NCI-H146 treated with DMSO at 0.1 percent for 48 hours (cell line): ENCODE measurements around the gene CCDC152.
"Not testable (repeated sequence)": the region's sequence is repeated elsewhere in the genome, so short reads cannot be mapped to it uniquely, and the experiment has no call there.

Experiments used
- DNase-seq: peaks from one replicate; lab custom pipeline; 2025; ENCODE audit not compliant: unreplicated experiment; lab: John Stamatoyannopoulos, UW

CCDC152 gene, protein sequence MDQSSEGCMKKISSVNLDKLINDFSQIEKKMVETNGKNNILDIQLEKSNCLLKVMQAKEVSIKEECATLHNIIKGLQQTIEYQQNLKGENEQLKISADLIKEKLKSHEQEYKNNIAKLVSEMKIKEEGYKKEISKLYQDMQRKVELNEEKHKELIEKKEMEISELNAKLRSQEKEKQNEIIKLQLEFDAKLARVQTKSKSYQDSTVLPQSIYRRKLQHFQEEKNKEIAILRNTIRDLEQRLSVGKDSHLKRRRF

DNA sequence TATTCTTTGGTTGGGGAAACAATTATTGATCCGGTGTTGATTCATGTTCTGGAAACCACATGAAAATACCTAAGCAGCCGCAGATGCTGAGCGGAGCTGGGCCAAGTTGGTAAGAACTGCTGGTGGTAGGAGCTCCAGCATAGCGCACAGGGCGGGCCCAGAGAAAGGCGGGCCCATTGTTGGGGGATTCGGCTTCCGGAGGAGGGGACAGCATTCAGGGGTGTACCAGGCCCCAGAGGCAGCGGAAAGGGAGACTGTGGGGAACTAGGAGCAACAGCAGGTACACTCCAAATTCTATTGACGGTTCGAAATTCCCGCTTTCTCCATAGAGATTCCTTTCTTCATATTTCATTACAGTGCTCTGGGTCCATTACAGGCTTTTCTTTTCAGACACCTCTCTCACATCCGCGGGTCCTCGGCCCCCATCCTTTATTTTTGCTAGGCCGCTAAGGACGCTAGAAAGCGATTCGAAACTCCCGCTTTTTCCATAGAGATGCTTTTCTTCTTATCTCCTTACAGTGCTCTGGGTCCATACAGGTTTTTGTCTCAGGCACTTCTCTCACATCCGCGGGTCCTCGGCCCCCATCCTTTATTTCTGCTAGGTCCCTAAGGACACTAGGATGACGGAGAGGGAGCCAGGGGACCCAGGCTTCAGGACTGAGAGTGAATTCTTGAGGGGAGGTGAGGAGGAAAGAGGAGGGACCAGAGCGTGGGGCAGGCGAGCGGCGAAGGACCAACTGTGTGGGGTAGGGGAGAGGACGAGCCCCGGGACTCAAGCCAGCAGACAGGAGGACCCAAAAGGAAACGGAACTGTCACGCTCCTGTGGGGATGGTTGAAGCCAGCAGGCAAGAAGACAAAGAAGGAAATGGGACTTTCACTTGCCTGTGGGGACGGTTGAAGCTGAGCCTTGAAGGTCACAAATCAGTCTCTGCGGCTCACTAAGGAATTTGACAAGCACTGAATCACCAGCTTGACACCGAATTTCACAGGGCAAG, at the start of gene CCDC152:
Gene CCDC152 (plus strand): TSS at position 213 of the 996 bp plus-strand sequence. CDS start 2,304 bp downstream, outside the sequence.
- peak; percentile 66 for DNase-seq

- DNase-seq = no peak
Observed at GRCh38 chr5:42715785-42716184, 40.8 kb upstream of the CCDC152 start.

DNA sequence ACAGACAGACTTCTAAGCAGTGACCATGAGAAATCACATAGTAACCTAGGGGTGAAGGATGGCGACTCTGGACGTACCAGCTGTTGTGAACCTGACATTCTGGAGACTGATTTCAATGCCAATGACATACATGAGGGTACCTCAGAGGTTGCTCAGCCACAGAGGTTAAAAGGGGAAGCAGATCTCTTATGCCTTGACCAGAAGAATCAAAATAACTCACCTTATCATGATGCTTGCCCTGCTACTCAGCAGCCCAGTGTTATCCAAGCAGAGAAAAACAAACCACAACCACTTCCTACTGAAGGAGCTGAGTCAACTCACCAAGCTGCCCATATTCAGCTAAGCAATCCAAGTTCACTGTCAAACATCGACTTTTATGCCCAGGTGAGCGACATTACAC, 38.0 kb upstream of the CCDC152 start:
- DNase-seq = no peak

GRCh38 chr5:42719034-42719433, 37.6 kb upstream of the CCDC152 start:
- DNase-seq = no peak

DNA sequence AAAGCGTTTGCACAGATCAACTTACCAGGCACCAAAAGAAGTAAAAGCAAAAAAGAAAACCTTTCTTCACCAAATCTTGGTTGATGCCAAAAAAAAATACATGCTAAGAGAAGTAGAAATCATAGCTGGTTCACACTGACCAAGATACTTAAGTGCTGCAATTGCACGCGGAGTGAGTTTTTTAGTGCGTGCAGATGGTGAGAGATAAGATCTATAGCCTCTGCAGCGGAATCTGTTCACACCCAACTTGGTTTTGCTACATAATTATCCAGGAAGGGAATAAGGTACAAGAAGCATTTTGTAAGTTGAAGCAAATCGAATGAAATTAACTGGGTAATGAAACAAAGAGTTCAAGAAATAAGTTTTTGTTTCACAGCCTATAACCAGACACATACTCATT, 36.4 kb upstream of the CCDC152 start:
- no peak for DNase-seq

- no peak for DNase-seq
Observed at GRCh38 chr5:42721484-42721883, 35.1 kb upstream of the CCDC152 start.

DNA sequence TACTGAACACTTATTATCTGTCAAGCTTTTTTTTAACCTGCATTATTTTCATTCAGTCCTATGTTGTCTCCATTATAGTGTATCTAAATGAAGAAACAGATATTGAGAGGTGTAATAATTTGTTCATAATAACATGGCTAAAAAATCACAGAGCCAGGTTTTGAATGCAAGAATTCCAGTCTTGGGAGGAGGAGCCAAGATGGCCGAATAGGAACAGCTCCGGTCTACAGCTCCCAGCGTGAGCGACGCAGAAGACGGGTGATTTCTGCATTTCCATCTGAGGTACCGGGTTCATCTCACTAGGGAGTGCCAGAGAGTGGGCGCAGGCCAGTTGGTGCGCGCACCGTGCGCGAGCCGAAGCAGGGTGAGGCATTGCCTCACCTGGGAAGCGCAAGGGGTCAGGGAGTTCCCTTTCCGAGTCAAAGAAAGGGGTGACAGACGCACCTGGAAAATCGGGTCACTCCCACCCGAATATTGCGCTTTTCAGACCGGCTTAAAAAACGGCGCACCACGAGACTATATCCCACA, 22.0 kb upstream of the CCDC152 start:
- not testable (repeated sequence) for DNase-seq

- no peak for DNase-seq
Observed at GRCh38 chr5:42740920-42741319, 15.7 kb upstream of the CCDC152 start.

GRCh38 chr5:42745426-42745825, 11.2 kb upstream of the CCDC152 start:
- DNase-seq = no peak

DNA sequence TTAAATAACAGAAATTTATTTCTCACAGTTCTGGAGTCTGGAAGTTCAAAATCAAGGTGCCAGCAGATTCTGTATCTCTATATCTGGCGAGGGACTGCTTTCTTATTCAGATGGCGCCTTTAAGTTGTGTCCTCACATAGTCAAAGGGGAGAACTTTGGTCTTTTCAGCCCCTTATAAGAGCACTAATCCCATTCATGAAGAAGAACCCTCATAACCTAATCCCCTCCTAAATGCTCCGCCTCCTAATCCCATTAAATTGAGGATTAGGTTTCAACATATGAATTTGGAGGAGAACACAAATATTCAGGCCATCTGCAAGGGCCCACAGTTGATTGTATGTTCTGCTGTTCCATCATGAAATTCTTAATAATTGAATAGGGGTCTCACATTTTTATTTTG, 10.8 kb upstream of the CCDC152 start:
- no peak for DNase-seq

GRCh38 chr5:42749020-42749419, 7.6 kb upstream of the CCDC152 start:
- no peak for DNase-seq

- no peak for DNase-seq
Observed at GRCh38 chr5:42750507-42750906, 6.1 kb upstream of the CCDC152 start.

- DNase-seq = no peak
Observed at GRCh38 chr5:42751044-42751443, 5.6 kb upstream of the CCDC152 start.

DNA sequence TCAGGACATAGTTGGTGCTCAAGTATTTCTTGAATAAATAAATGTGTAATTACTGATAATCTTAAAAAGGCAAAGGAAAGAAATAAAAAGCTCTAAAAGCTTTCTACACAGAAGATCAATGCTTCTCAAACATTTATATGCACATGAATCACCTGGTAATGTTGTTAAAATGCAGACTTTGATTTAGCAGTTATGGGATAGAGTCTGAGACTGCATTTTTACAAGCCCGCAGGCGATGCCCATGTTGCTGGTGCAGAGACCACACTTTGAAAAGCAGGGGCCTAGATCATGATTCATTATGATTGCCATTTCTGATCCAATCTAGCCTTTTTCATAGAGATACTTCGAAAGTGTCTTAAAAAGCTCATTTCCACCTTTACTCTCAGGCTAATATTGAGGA, 3.5 kb upstream of the CCDC152 start:
- DNase-seq = no peak

DNA sequence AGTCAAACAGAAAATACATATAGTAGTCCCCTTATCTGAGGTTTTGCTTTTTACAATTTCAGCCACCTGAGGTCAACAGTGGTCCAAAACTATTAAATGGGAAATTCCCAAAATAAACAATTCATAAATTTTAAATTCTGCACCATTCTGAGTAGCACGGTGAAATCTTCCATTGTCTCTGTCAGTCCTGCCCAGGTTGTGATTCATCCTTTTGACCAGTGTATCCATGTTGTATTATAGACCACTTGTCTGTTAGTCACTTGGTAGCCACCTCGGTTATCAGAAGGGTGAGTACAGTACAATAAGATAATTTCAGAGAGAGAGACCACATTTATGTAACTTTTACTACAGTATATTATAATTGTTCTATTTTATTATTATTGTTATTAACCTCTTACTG, 2.8 kb downstream of the CCDC152 start:
- no peak for DNase-seq

DNA sequence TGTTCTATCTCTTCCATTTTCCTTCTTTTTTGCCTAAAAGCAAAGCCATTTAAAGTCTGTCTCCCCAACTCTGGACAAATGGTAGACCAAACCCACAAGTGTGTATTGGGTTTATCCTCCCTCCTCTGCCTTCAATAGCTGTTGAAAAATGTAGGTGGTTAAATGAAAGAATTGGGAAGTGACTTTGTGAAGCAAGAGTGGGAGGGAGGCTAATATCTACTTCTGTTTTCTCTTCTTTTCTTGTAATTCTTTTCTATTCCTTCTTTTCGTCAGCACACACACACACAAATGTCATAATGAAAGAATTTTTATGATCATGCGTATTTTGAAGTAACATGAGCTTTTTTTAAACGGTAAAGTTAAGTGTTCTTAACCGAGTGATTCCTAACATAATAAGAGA, 3.8 kb downstream of the CCDC152 start:
- DNase-seq = no peak

- no peak for DNase-seq
Observed at GRCh38 chr5:42761791-42762190, 5.2 kb downstream of the CCDC152 start.

DNA sequence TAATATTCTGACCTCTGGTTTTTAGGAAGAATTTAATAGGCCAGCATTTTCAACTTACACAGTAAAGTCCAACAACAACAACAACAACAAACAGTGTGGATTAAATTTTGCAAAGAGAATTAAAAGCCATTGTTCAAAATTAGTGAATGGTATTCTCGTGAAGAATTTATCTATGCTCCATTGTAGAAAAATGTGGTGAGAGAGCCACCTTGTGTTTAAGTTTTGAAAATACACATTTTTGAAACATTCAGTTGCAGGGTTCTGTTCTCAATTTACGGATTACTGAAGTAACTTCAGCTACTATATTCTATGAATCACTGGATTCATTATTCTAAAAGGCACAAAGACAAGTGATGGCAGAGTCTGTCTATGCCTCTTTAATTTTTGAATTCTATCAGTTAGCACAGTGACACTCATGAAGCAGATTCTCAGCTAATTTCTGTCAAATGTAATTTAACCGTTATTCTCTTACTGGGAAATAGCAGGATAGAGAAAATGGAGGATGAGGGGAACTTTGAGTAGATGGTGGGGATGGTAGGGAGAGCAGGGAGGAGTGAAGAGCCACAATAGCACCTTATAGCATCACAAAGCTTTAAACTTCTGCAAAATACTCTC, 11.0 kb downstream of the CCDC152 start:
- peak; percentile 19 for DNase-seq

- no peak for DNase-seq
Observed at GRCh38 chr5:42768106-42768504, 11.5 kb downstream of the CCDC152 start.

DNA sequence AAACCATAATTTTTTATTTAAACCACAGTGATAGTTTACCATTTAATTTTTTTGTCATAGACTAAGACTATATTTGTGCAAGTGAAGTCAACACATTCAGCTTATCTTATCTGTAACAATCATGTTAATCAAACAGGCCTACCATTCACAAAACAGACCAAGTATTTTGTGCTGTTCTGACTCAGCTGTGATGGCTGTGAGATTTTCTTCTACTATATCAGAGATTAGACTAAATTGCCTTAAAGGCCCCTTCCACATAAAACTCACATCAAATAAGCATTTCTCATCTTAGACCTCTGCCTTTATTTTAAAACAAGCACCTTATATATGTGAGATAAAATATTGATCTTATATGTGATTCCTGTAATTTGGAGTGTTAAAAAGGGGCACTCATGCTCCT, 13.4 kb downstream of the CCDC152 start:
- DNase-seq = no peak

DNA sequence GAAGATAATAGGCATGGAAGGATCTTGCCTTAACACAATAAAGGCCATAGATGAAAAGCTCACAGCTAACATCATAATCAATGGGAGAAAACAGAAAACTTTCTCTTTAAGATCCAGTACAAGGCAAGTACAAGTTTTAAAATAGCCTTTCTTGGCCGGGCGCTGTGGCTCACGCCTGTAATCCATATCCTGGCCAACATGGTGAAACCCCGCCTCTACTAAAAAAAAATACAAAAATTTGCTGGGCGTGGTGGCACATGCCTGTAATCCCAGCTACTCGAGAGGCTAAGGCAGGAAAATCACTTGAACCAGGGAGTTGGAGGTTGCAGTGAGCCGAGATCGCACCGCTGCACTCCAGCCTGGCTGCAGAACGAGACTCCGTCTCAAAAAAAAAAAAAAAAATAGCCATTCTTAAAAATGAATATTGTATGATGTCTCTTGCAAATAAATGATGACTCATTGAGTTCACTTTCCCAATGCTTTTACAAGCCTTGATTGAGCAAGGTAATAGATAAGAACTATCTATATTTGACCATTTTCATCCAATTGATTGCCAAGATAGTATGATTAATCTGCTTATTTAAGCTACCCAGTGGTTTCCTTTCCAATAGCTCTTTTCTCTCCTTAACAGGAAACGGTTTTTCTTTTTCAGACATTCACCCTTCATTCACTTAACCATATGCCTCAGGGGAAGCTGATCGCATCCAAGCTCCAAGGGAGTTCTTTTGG, 15.8 kb downstream of the CCDC152 start:
- no peak for DNase-seq
